HepG2 (cell line): Measurements from ENCODE around the gene SLC25A19. TPM values are rescaled to one million over a fixed set of nuclear protein-coding genes. Genes with fewer than 3 reads are reported as not detected.
A peak's percentile ranks its signal among the peaks of the same experiment; 100 is the strongest.

Experiments
- AHR ChIP-seq: IDR thresholded peaks from 2 replicates; pipeline ENCODE4 v1.6.1; 2018; ENCODE audit warnings: missing genetic modification reagents, missing compliant biosample characterization
- DNMT3B ChIP-seq: conservative IDR thresholded peaks from 2 replicates; pipeline ENCODE4 v1.6.1; 2016; ENCODE audit warnings: missing biosample characterization, control low read depth
- FOXA1 ChIP-seq, 2 experiments: fragments of 450-650 bp in 1 of 2; sonication (generic) in 1 of 2; formaldehyde crosslinking in 1 of 2; IDR thresholded peaks; 2 replicates each; pipeline versions ENCODE4 v1.4.0 to v1.6.1; 2016 to 2020; ENCODE audit warnings: missing genetic modification reagents in 1 of 2
- FOXM1 ChIP-seq: sonication (generic); formaldehyde crosslinking; IDR thresholded peaks from 2 replicates; pipeline ENCODE4 v1.5.0; 2020; ENCODE audit warnings: missing genetic modification reagents
- JUN ChIP-seq: sonication (generic); formaldehyde crosslinking; IDR thresholded peaks from 2 replicates; pipeline ENCODE4 v1.4.0; 2020; ENCODE audit warnings: mild to moderate bottlenecking, missing genetic modification reagents
- MAFG ChIP-seq: sonication (generic); formaldehyde crosslinking; IDR thresholded peaks from 2 replicates; pipeline ENCODE4 v1.5.1; 2020; ENCODE audit warnings: mild to moderate bottlenecking, missing genetic modification reagents
- MYC ChIP-seq: sonication (generic); formaldehyde crosslinking; IDR thresholded peaks from 2 replicates; pipeline ENCODE4 v1.9.0; 2021; ENCODE audit warnings: missing genetic modification reagents, borderline replicate concordance
- NCOR1 ChIP-seq: fragments of 200-600 bp; sonication (generic); IDR thresholded peaks from 2 replicates; pipeline ENCODE4 v1.7.0; 2017; ENCODE audit warnings: antibody characterized with exemption, low read length, borderline replicate concordance
- NFATC3 ChIP-seq: sonication (generic); formaldehyde crosslinking; IDR thresholded peaks from 2 replicates; pipeline ENCODE4 v1.5.1; 2020; ENCODE audit warnings: mild to moderate bottlenecking, missing genetic modification reagents
- NFYC ChIP-seq: IDR thresholded peaks from 2 replicates; pipeline ENCODE4 v1.6.1; 2016; ENCODE audit warnings: missing genetic modification reagents, missing compliant biosample characterization
- TBX2 ChIP-seq: sonication (generic); formaldehyde crosslinking; IDR thresholded peaks from 2 replicates; pipeline ENCODE4 v1.5.0; 2020; ENCODE audit warnings: missing genetic modification reagents, mild to moderate bottlenecking, borderline replicate concordance
- TCF7L2 ChIP-seq: IDR thresholded peaks from 2 replicates; pipeline ENCODE4 v1.6.1; 2011; ENCODE audit warnings: mild to moderate bottlenecking, low read depth, low read length, moderate library complexity
- TRIM24 ChIP-seq: sonication (generic); formaldehyde crosslinking; IDR thresholded peaks from 2 replicates; pipeline ENCODE4 v1.8.0; 2022; ENCODE audit warnings: mild to moderate bottlenecking, missing genetic modification reagents
- ZNF10 ChIP-seq: sonication (generic); formaldehyde crosslinking; IDR thresholded peaks from 2 replicates; pipeline ENCODE4 v1.4.0; 2020; ENCODE audit warnings: mild to moderate bottlenecking, low read depth, missing genetic modification reagents, borderline replicate concordance
- ZNF24 ChIP-seq: fragments of 450-650 bp; IDR thresholded peaks from 2 replicates; pipeline ENCODE4 v1.6.1; 2017; ENCODE audit warnings: antibody characterized with exemption, mild to moderate bottlenecking
- ZNF263 ChIP-seq: sonication (generic); formaldehyde crosslinking; IDR thresholded peaks from 2 replicates; pipeline ENCODE4 v1.4.0; 2020; ENCODE audit warnings: missing genetic modification reagents
- ZNF274 ChIP-seq: sonication (generic); formaldehyde crosslinking; IDR thresholded peaks from 2 replicates; pipeline ENCODE4 v1.5.1; 2020; ENCODE audit warnings: mild to moderate bottlenecking, missing genetic modification reagents
- polyA plus RNA-seq, 8 experiments: library from polyadenylated mRNA; depleted of rRNA in 3 of 8; stranded (reverse) in 7 of 8; unstranded in 1 of 8; fragments of >200 nt; fragmentation: Illumina TruSeq in 4 of 8; extraction: Trizol in 4 of 8; gene quantifications; 2 replicates each; pipeline versions ENCODE4 v1.2.1 to v1.2.3, GENCODE V29; 2011 to 2016; ENCODE audit warnings: low read depth in 4 of 8, missing spikeins in 1 of 8, mixed read lengths in 1 of 8; ENCODE audit not compliant: insufficient read depth in 1 of 8
- total RNA-seq, 5 experiments: library from RNA; depleted of rRNA; stranded (reverse); fragments of >200 nt; fragmentation: Illumina TruSeq; extraction: Trizol; gene quantifications; 2 replicates each; pipeline ENCODE4 v1.2.3, GENCODE V29; 2016; ENCODE audit warnings: low read depth in 1 of 5
- TF ChIP-seq, protein P1 (sequence below): sonication (generic); formaldehyde crosslinking; IDR thresholded peaks from 2 replicates; pipeline ENCODE4 v1.5.1; 2020; ENCODE audit warnings: mild to moderate bottlenecking, missing genetic modification reagents
- TF ChIP-seq, protein P2 (sequence below): sonication (generic); formaldehyde crosslinking; IDR thresholded peaks from 2 replicates; pipeline ENCODE4 v1.5.1; 2020; ENCODE audit warnings: missing genetic modification reagents, mild to moderate bottlenecking, borderline replicate concordance
- TF ChIP-seq, protein P3 (sequence below): sonication (generic); formaldehyde crosslinking; IDR thresholded peaks from 2 replicates; pipeline ENCODE4 v1.4.0; 2020; ENCODE audit warnings: missing genetic modification reagents, borderline replicate concordance
- TF ChIP-seq, protein P4 (sequence below): sonication (generic); formaldehyde crosslinking; IDR thresholded peaks from 2 replicates; pipeline ENCODE4 v1.5.0; 2020; ENCODE audit warnings: missing genetic modification reagents, mild to moderate bottlenecking, borderline replicate concordance

The SLC25A19 gene
- total and polyA plus RNA-seq, 2 of the 13 experiments (the other 11 are each of a cell fraction or from before 2014, with no cell fraction given), result 24.4 to 41.4 TPM

DNA sequence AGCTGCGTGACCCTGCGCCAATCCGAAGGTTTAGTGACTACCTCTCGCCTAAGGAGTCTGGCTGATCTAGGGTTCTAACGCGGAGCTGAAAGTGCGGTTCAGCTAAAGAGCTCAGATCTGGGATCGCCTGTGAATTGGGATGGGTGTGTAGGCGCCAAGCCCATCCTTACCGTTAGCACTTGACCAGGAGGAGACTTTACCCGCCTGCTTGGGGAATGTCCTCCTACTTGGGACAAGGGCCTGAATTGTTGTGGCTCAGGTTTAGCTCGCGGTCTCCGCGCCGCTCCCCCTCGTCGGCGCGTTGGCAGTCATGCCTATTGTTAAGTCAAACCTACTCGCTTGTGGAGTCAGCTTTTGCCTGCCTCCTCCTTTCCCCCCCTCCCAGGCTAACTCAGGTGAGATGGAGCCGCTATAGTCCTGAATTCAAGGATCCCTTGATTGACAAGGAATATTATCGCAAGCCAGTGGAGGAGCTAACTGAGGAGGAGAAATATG lies 27.1 kb downstream of the SLC25A19 start (continued):
- TF ChIP-seq, protein P1, sequence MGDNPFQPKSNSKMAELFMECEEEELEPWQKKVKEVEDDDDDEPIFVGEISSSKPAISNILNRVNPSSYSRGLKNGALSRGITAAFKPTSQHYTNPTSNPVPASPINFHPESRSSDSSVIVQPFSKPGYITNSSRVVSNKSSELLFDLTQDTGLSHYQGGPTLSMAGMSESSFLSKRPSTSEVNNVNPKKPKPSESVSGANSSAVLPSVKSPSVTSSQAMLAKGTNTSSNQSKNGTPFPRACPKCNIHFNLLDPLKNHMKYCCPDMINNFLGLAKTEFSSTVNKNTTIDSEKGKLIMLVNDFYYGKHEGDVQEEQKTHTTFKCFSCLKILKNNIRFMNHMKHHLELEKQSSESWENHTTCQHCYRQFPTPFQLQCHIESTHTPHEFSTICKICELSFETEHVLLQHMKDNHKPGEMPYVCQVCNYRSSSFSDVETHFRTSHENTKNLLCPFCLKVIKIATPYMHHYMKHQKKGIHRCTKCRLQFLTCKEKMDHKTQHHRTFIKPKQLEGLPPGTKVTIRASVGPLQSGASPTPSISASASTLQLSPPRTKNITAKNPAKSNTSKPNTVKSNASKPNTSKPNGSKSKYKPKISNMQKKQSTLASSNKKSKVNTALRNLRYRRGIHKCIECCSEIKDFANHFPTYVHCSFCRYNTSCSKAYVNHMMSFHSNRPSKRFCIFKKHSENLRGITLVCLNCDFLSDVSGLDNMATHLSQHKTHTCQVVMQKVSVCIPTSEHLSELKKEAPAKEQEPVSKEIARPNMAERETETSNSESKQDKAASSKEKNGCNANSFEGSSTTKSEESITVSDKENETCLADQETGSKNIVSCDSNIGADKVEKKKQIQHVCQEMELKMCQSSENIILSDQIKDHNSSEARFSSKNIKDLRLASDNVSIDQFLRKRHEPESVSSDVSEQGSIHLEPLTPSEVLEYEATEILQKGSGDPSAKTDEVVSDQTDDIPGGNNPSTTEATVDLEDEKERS (CRISPR knock-in tag), result no peak
- TF ChIP-seq ZNF10 (CRISPR knock-in tag), result no peak
- TF ChIP-seq NFATC3 (CRISPR knock-in tag), result no peak
- no peak for TF ChIP-seq MYC
- no peak for TF ChIP-seq TCF7L2
- TF ChIP-seq ZNF263 (CRISPR knock-in tag), result no peak
- no peak for TF ChIP-seq TRIM24 (CRISPR knock-in tag)
- TF ChIP-seq AHR (CRISPR knock-in tag), result 0 out of 2 replicates have a peak, but pooled peaks have one; percentile 14
- TF ChIP-seq JUN (CRISPR knock-in tag), result no peak
- peak; percentile 2; the same call in 1 of the 2 replicates for TF ChIP-seq ZNF274 (CRISPR knock-in tag)
- TF ChIP-seq, protein P2, sequence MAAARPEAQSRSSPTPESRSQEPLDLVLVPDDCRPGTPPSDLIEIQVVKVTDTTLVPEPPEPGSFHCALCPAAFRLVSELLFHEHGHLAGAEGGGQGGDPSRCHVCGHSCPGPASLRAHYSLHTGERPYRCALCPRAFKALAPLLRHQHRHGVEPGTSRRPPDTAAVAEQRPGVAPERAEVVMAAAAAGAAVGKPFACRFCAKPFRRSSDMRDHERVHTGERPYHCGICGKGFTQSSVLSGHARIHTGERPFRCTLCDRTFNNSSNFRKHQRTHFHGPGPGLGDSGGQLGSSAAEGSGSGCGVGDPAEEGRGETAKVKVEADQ (CRISPR knock-in tag), result no peak; the same call in 1 of the 2 replicates
- no peak for TF ChIP-seq TBX2 (CRISPR knock-in tag)
- TF ChIP-seq MAFG, result no peak
- TF ChIP-seq FOXA1 (IDR thresholded peaks at IDR 0.05), result no peak
- TF ChIP-seq FOXA1 (CRISPR knock-in tag; IDR thresholded peaks at IDR 0.05), result no peak
- TF ChIP-seq DNMT3B, result 0 out of 2 replicates have a peak, but pooled peaks have one; percentile 33
- TF ChIP-seq NCOR1, result no peak
- TF ChIP-seq, protein P3, sequence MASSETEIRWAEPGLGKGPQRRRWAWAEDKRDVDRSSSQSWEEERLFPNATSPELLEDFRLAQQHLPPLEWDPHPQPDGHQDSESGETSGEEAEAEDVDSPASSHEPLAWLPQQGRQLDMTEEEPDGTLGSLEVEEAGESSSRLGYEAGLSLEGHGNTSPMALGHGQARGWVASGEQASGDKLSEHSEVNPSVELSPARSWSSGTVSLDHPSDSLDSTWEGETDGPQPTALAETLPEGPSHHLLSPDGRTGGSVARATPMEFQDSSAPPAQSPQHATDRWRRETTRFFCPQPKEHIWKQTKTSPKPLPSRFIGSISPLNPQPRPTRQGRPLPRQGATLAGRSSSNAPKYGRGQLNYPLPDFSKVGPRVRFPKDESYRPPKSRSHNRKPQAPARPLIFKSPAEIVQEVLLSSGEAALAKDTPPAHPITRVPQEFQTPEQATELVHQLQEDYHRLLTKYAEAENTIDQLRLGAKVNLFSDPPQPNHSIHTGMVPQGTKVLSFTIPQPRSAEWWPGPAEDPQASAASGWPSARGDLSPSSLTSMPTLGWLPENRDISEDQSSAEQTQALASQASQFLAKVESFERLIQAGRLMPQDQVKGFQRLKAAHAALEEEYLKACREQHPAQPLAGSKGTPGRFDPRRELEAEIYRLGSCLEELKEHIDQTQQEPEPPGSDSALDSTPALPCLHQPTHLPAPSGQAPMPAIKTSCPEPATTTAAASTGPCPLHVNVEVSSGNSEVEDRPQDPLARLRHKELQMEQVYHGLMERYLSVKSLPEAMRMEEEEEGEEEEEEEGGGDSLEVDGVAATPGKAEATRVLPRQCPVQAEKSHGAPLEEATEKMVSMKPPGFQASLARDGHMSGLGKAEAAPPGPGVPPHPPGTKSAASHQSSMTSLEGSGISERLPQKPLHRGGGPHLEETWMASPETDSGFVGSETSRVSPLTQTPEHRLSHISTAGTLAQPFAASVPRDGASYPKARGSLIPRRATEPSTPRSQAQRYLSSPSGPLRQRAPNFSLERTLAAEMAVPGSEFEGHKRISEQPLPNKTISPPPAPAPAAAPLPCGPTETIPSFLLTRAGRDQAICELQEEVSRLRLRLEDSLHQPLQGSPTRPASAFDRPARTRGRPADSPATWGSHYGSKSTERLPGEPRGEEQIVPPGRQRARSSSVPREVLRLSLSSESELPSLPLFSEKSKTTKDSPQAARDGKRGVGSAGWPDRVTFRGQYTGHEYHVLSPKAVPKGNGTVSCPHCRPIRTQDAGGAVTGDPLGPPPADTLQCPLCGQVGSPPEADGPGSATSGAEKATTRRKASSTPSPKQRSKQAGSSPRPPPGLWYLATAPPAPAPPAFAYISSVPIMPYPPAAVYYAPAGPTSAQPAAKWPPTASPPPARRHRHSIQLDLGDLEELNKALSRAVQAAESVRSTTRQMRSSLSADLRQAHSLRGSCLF (CRISPR knock-in tag), result no peak
- TF ChIP-seq NFYC, result 0 out of 2 replicates have a peak, but pooled peaks have one; percentile 3
- TF ChIP-seq, protein P4, sequence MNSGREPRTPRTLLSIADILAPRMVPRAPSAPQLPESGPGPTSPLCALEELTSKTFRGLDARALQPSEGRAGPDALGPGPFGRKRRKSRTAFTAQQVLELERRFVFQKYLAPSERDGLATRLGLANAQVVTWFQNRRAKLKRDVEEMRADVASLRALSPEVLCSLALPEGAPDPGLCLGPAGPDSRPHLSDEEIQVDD, result peak; percentile 23; the same call in 1 of the 2 replicates
- TF ChIP-seq FOXM1, result no peak
- TF ChIP-seq ZNF24, result no peak
